Neuronal stem cell (in vitro differentiated cells): Measurements from ENCODE around the gene CYP2W1.
"Not testable (repeated sequence)": the region's sequence is repeated elsewhere in the genome, so short reads cannot be mapped to it uniquely, and the experiment has no call there.

Source experiments
- DNase-seq: peaks from one replicate; pipeline ENCODE4 v3.0.0-alpha.2; 2013; ENCODE audit warnings: low spot score
- H2AFZ ChIP-seq: one replicate; pipeline ENCODE4 v1.6.1; 2013; ENCODE audit warnings: mild to moderate bottlenecking, low read length, inconsistent platforms
- H2AK5ac ChIP-seq: 2 replicates; pipeline ENCODE4 v1.6.1; 2013; ENCODE audit warnings: low read depth, mild to moderate bottlenecking, inconsistent platforms, low read length, moderate library complexity, mixed read lengths
- H2BK120ac ChIP-seq: 2 replicates; pipeline ENCODE4 v1.6.1; 2013; ENCODE audit warnings: low read depth, mild to moderate bottlenecking, inconsistent platforms, low read length, moderate library complexity, mixed read lengths
- H2BK12ac ChIP-seq: one replicate; pipeline ENCODE4 v1.6.1; 2013; ENCODE audit warnings: low read length, inconsistent platforms
- H2BK15ac ChIP-seq: 2 replicates; pipeline ENCODE4 v1.6.1; 2013; ENCODE audit warnings: mild to moderate bottlenecking, low read length, inconsistent platforms, mixed read lengths
- H2BK5ac ChIP-seq: one replicate; pipeline ENCODE4 v1.6.1; 2013; ENCODE audit warnings: inconsistent platforms, mild to moderate bottlenecking, low read length, moderate library complexity
- H3K14ac ChIP-seq: one replicate; pipeline ENCODE4 v1.6.1; 2013; ENCODE audit warnings: low read length, inconsistent platforms
- H3K18ac ChIP-seq: 2 replicates; pipeline ENCODE4 v1.6.1; 2013; ENCODE audit warnings: low read length, inconsistent platforms
- H3K23ac ChIP-seq: 2 replicates; pipeline ENCODE4 v1.6.1; 2013; ENCODE audit warnings: low read depth, mild to moderate bottlenecking, mixed read lengths, low read length, inconsistent platforms; ENCODE audit not compliant: poor library complexity
- H3K27ac ChIP-seq: replicated peaks from 3 replicates; pipeline ENCODE4 v1.5.1; 2013; ENCODE audit warnings: low read length, inconsistent platforms
- H3K27me3 ChIP-seq, 3 experiments: 2 replicates each; pipeline ENCODE4 v1.6.1; 2013; ENCODE audit warnings: low read length in 3 of 3, mild to moderate bottlenecking in 2 of 3, inconsistent platforms in 1 of 3, low read depth in 1 of 3, mixed read lengths in 1 of 3, moderate library complexity in 1 of 3; ENCODE audit not compliant: control insufficient read depth in 3 of 3, insufficient read depth in 3 of 3
- H3K36me3 ChIP-seq, 2 donors: replicated peaks in 1 of 2; 2 replicates each; pipeline ENCODE4 v1.6.1; 2013; ENCODE audit warnings: low read length in 2 of 2; ENCODE audit not compliant: control insufficient read depth in 2 of 2, insufficient read depth in 2 of 2
- H3K4ac ChIP-seq: 2 replicates; pipeline ENCODE4 v1.6.1; 2013; ENCODE audit warnings: inconsistent platforms, mild to moderate bottlenecking, low read length, moderate library complexity
- H3K4me1 ChIP-seq, 2 donors: 1 replicate in 1 of 2; 2 replicates in 1 of 2; pipeline ENCODE4 v1.6.1; 2013; ENCODE audit warnings: low read length in 2 of 2, low read depth in 1 of 2; ENCODE audit not compliant: control insufficient read depth in 2 of 2, insufficient read depth in 1 of 2
- H3K4me2 ChIP-seq: one replicate; pipeline ENCODE4 v1.6.1; 2013; ENCODE audit warnings: mild to moderate bottlenecking, low read length, inconsistent platforms; ENCODE audit not compliant: insufficient read depth, poor library complexity, severe bottlenecking
- H3K4me3 ChIP-seq, 2 donors: 2 replicates each; pipeline ENCODE4 v1.5.1; 2013; ENCODE audit warnings: low read length in 2 of 2, mild to moderate bottlenecking in 2 of 2, inconsistent platforms in 1 of 2, moderate library complexity in 1 of 2
- H3K79me1 ChIP-seq: one replicate; pipeline ENCODE4 v1.6.1; 2013; ENCODE audit warnings: low read depth, mild to moderate bottlenecking, inconsistent platforms, low read length, moderate library complexity
- H3K9ac ChIP-seq: one replicate; pipeline ENCODE4 v1.6.1; 2013; ENCODE audit warnings: mild to moderate bottlenecking, low read depth, low read length, inconsistent platforms; ENCODE audit not compliant: poor library complexity
- H3K9me3 ChIP-seq, 2 donors: replicated peaks in 1 of 2; 2 replicates each; pipeline versions ENCODE3 to v1.6.1; 2013; ENCODE audit warnings: low read length in 2 of 2, mild to moderate bottlenecking in 2 of 2, inconsistent platforms in 1 of 2, low read depth in 1 of 2, mixed read lengths in 1 of 2, moderate library complexity in 1 of 2; ENCODE audit not compliant: control insufficient read depth in 2 of 2, insufficient read depth in 1 of 2
- H4K8ac ChIP-seq: one replicate; pipeline ENCODE4 v1.6.1; 2013; ENCODE audit warnings: low read depth, mild to moderate bottlenecking, inconsistent platforms, low read length, moderate library complexity
- H4K91ac ChIP-seq: one replicate; pipeline ENCODE4 v1.6.1; 2013; ENCODE audit warnings: low read length, low read depth, mild to moderate bottlenecking, inconsistent platforms; ENCODE audit not compliant: poor library complexity
- WGBS, 2 donors: extraction: QIAGEN DNeasy Blood & Tissue Kit; methylation state at CpG; one replicate each; pipeline ENCODE4 v1.1.7; 2013; ENCODE audit warnings: missing lambda C conversion rate in 2 of 2, mixed read lengths in 1 of 2; ENCODE audit not compliant: insufficient read length in 2 of 2, insufficient replicate concordance in 1 of 2; ENCODE audit errors: extremely low coverage in 2 of 2; 5-methylcytosine and 5-hydroxymethylcytosine counted together
- small RNA-seq: library from polyadenylated mRNA; stranded (forward); fragments of <200 nt; extraction: miRNeasy Mini kit (QIAGEN cat#:217004); gene quantifications from one replicate; pipeline ENCODE3, GENCODE V24; 2013; ENCODE audit not compliant: insufficient read depth

The CYP2W1 gene

DNA sequence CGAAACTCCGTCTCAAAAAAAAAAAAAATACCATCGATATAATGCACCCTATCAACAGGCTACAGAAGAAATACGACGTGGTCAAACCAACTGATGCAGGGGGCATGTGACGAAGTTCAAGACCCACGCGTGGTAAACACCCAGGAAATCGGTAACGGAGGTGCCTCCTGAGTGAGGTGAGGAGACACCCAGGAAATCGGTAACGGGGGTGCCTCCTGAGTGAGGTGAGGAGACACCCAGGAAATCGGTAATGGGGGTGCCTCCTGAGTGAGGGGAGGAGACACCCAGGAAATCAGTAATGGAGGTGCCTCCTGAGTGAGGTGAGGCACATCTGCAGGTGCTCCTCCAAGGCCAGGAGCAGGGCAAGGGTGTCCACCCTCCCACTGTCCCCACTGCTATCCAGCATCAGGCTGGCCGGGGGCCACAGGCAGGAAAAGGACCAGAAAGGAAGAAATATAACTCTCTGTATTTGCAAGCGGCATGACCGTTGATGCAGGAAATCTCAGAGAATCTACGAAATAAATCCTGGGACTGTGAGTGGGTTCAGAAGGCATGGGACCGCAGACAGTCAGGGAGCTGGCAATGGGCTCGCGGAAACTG, 50.7 kb downstream of the CYP2W1 start:
- H3K36me3 ChIP-seq = peaks cover 0 to 9% of the 10 kb centered on the region in 2 donors
- DNase-seq = no peak
- WGBS, 2 donors = no CpG with 5 or more reads among the region's 20 CpGs
- H4K91ac ChIP-seq = no peak overlapping the region
- no peak overlapping the region for H2BK120ac ChIP-seq
- H3K27me3 ChIP-seq = no peaks in the 10 kb centered on the region
- no peak overlapping the region for H3K9ac ChIP-seq
- peaks cover 7% of the 10 kb centered on the region for H3K79me1 ChIP-seq
- H4K8ac ChIP-seq = no peak overlapping the region
- H3K4ac ChIP-seq = no peak overlapping the region
- H3K18ac ChIP-seq = no peak overlapping the region
- no peak overlapping the region for H2AFZ ChIP-seq
- H2AK5ac ChIP-seq = peak overlapping the region; percentile 61
- H3K14ac ChIP-seq = no peak overlapping the region
- H3K4me1 ChIP-seq = peaks cover 7 to 9% of the 10 kb centered on the region in 2 donors
- H3K9me3 ChIP-seq = peaks cover 14 to 16% of the 10 kb centered on the region in 2 donors
- no peak overlapping the region for H3K27ac ChIP-seq
- H2BK12ac ChIP-seq = no peak overlapping the region
- H3K4me3 ChIP-seq = no peak overlapping the region
- H2BK15ac ChIP-seq = no peak overlapping the region
- peak overlapping the region; percentile 55 for H3K23ac ChIP-seq
- H3K4me2 ChIP-seq = no peak overlapping the region
- peak overlapping the region; percentile 53 for H2BK5ac ChIP-seq

DNA sequence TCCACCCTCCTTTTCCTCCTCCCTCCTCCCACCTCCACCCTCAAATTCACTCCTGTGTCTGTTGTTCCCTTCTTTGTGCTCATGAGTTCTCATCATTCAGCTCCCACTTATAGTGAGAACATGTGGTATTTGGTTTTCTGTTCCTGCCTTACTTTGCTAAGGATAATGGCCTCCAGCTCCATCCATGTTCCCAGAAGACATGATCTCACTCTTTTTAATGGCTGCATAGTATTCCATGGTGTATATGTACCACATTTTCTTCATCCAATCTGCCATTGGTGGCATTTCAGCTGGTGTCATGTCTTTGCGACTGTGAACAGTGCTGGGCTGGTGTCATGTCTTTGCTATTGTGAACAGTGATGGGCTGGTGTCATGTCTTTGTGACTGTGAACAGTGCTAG, 51.8 kb downstream of the CYP2W1 start:
- not testable (repeated sequence) for H3K23ac ChIP-seq, H3K4me3 ChIP-seq, H4K8ac ChIP-seq, H2BK12ac ChIP-seq, H3K9ac ChIP-seq, H2BK120ac ChIP-seq, H2AK5ac ChIP-seq, H4K91ac ChIP-seq, H3K27ac ChIP-seq, H2BK15ac ChIP-seq, H2AFZ ChIP-seq, DNase-seq, H3K18ac ChIP-seq, H3K27me3 ChIP-seq, H3K36me3 ChIP-seq, H3K4me2 ChIP-seq, H2BK5ac ChIP-seq, H3K4ac ChIP-seq, H3K4me1 ChIP-seq, H3K79me1 ChIP-seq, H3K14ac ChIP-seq
- WGBS, 2 donors = no CpG with 5 or more reads among the region's 1 CpG
- H3K9me3 ChIP-seq = peaks cover 14 to 16% of the 10 kb centered on the region in 2 donors

DNA sequence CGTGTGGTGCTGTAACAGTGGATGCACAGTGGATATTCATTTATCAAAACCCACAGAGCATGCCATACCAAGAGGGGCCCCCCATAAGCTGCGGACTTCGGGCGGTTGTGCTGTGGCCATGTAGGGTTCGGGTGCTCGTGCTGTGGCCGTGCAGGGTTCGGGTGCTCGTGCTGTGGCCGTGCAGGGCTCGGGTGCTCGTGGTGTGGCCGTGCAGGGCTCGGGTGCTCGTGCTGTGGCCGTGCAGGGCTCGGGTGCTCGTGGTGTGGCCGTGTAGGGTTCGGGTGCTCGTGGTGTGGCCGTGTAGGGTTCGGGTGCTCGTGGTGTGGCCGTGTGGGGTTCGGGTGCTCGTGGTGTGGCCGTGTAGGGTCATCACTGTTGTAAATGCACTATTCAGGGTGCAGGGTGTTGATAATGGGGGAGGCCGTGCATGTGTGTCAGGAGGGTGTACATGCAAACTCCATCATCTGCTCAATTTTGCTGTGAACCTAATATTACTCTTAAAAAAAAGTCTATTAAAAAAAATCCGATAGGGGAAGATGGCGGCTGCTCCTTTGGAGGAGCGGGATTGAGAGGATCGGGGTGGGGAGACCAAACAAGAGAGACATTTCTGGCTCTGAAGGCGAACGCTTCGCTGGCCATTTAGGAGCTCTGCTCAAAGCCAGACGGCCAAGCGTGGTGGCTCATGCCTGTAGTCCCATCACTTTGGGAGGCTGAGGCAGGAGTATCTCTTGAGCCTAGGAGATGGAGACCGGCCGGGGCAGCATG, 53.4 kb downstream of the CYP2W1 start:
- no CpG with 5 or more reads among the region's 40 CpGs for WGBS, 2 donors
- H3K4me2 ChIP-seq = not testable (repeated sequence)

More for the DNA sequence above, 53.4 kb downstream of the CYP2W1 start:
- Histone ChIP-seq H3K4me3 (peak overlapping the region in 1 of 2 donors; percentile 58), H3K9me3 (peaks cover 14 to 16% of the 10 kb centered on the region in 2 donors)
- not testable (repeated sequence) for H3K79me1 ChIP-seq, H2AFZ ChIP-seq, H3K4ac ChIP-seq, H3K18ac ChIP-seq, H3K14ac ChIP-seq, H3K27me3 ChIP-seq, H2BK15ac ChIP-seq, H2AK5ac ChIP-seq, H4K91ac ChIP-seq, H2BK12ac ChIP-seq, H3K36me3 ChIP-seq, H2BK5ac ChIP-seq, DNase-seq, H3K23ac ChIP-seq, H2BK120ac ChIP-seq, H3K4me1 ChIP-seq, H3K27ac ChIP-seq, H3K9ac ChIP-seq, H4K8ac ChIP-seq

Small RNA genes lying within 50 kb of the gene (small RNA-seq; reads per million reads assigned to genes)
- 672 reads per million, percentile 99 among the genes with 10 or more reads in this experiment for gene MIR339
